ENCODE results near the gene GOLPH3L. TPM values are rescaled to one million over a fixed set of nuclear protein-coding genes. Genes with fewer than 3 reads are reported as not detected.
A peak's percentile ranks its signal among the peaks of the same experiment; 100 is the strongest.

Gene GOLPH3L
- total RNA-seq, 2 donors from 2014 or later, result 45.1 to 45.2 TPM

GRCh38 chr1:150596976-150597375 is 100.0 kb downstream of the GOLPH3L start:
- TF ChIP-seq, protein P1, sequence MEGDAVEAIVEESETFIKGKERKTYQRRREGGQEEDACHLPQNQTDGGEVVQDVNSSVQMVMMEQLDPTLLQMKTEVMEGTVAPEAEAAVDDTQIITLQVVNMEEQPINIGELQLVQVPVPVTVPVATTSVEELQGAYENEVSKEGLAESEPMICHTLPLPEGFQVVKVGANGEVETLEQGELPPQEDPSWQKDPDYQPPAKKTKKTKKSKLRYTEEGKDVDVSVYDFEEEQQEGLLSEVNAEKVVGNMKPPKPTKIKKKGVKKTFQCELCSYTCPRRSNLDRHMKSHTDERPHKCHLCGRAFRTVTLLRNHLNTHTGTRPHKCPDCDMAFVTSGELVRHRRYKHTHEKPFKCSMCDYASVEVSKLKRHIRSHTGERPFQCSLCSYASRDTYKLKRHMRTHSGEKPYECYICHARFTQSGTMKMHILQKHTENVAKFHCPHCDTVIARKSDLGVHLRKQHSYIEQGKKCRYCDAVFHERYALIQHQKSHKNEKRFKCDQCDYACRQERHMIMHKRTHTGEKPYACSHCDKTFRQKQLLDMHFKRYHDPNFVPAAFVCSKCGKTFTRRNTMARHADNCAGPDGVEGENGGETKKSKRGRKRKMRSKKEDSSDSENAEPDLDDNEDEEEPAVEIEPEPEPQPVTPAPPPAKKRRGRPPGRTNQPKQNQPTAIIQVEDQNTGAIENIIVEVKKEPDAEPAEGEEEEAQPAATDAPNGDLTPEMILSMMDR (conservative IDR thresholded peaks at IDR 0.05), result no peak
- H3K4me1 Mint-ChIP-seq, result peaks cover 6% of the 10 kb centered on the region

More at GRCh38 chr1:150596976-150597375, 100.0 kb downstream of the GOLPH3L start:
- no peak overlapping the region for H3K27ac Mint-ChIP-seq
- peaks cover 6% of the 10 kb centered on the region for H3K36me3 ChIP-seq (ENCODE audit: control insufficient read depth, insufficient read depth, low read length)
- no peaks in the 10 kb centered on the region for H3K27me3 Mint-ChIP-seq (ENCODE audit: insufficient read depth)
- H3K36me3 Mint-ChIP-seq (ENCODE audit: low read depth), result peaks cover 38% of the 10 kb centered on the region
- no peaks in the 10 kb centered on the region for H3K4me1 ChIP-seq (ENCODE audit: control insufficient read depth, insufficient read depth, low read length)
- peaks cover 6% of the 10 kb centered on the region for H3K9me3 ChIP-seq (ENCODE audit: control insufficient read depth, low read length)
- H3K27ac ChIP-seq (ENCODE audit: low read depth, low read length), result no peak overlapping the region
- no peak overlapping the region for H3K4me3 ChIP-seq (ENCODE audit: low read length)
- 77 to 87% methylated on average over 3 of the region's 3 CpGs for WGBS, 2 experiments (ENCODE audit: insufficient coverage in 1 of 2, insufficient read length in 1 of 2)
- peaks cover 17% of the 10 kb centered on the region for H3K9me3 Mint-ChIP-seq
- H3K4me3 Mint-ChIP-seq, result no peak overlapping the region
- no peak overlapping the region for H3K9ac ChIP-seq (ENCODE audit: extremely low read depth, low read length, poor library complexity, severe bottlenecking)
- DNase-seq, result peak; percentile 35
- no peaks in the 10 kb centered on the region for H3K27me3 ChIP-seq (ENCODE audit: control insufficient read depth, insufficient read depth, low read length, poor library complexity, severe bottlenecking)

Other genes with a start within 250 kb of the GOLPH3L start
- gene TARS2, start 209.7 kb downstream of the GOLPH3L start, total RNA-seq, result 10 to 100 TPM; 32.9 to 39.4 TPM
- gene ECM1, start 189.0 kb downstream of the GOLPH3L start, total RNA-seq, result 1 to 10 TPM; 4.8 to 5.6 TPM
- 1 to 10 TPM in 1 of 2 donors, under 1 TPM in 1; 0.70 to 1.6 TPM for gene FALEC, start 181.4 kb downstream of the GOLPH3L start, total RNA-seq
- gene ADAMTSL4, start 147.7 kb downstream of the GOLPH3L start, total RNA-seq, result 1 to 10 TPM; 3.7 to 3.9 TPM
- 100 to 1,000 TPM; 133 to 173 TPM for gene MCL1, start 117.5 kb downstream of the GOLPH3L start, total RNA-seq
- gene ENSA, start 67.5 kb downstream of the GOLPH3L start, total RNA-seq, result 100 to 1,000 TPM; 266 to 364 TPM
- not detected for gene HORMAD1, start 23.7 kb upstream of the GOLPH3L start, total RNA-seq
- gene CTSS, start 68.6 kb upstream of the GOLPH3L start, total RNA-seq, result not detected
- 1 to 10 TPM; 6.1 to 8.4 TPM for gene CTSK, start 111.1 kb upstream of the GOLPH3L start, total RNA-seq
- 10 to 100 TPM; 39.6 to 44.6 TPM for gene ARNT, start 179.4 kb upstream of the GOLPH3L start, total RNA-seq
- not detected for gene CTXND2, start 190.0 kb upstream of the GOLPH3L start, total RNA-seq
- gene SETDB1, start 229.2 kb upstream of the GOLPH3L start, total RNA-seq, result 10 to 100 TPM; 68.6 to 73.5 TPM